GM18868 (cell line): ENCODE results near the gene PCSK7.

Experiments used
- ATAC-seq: cut with Tn5 transposase; IDR thresholded peaks from one replicate; pipeline ENCODE4 v1.9.1; 2021; ENCODE audit warnings: mild to moderate bottlenecking, moderate library complexity; ENCODE audit not compliant: unreplicated experiment

The PCSK7 gene

GRCh38 chr11:117166491-117166890, 65.4 kb downstream of the PCSK7 start:
- no peak for ATAC-seq

GRCh38 chr11:117160826-117161225, 71.0 kb downstream of the PCSK7 start:
- no peak for ATAC-seq

GRCh38 chr11:117159892-117160291, 72.0 kb downstream of the PCSK7 start:
- no peak for ATAC-seq

GRCh38 chr11:117157507-117157906, 74.4 kb downstream of the PCSK7 start:
- ATAC-seq: no peak

GRCh38 chr11:117154468-117154867, 77.4 kb downstream of the PCSK7 start:
- no peak for ATAC-seq
